Kidney (tissue), 14 donors: ENCODE data around the gene DCAF6. TPM values are rescaled to one million over a fixed set of nuclear protein-coding genes. Genes with fewer than 3 reads are reported as not detected.

ENCODE experiments used
- DNase-seq, 5 donors: peaks; one replicate each; pipeline ENCODE4 v3.0.0-alpha.2; 2013 to 2020
- FAIRE-seq: peaks from 2 replicates; lab custom pipeline; 2012; peaks lifted over from hg19 to GRCh38; lab: Jason Lieb, UNC
- H3K27ac ChIP-seq, 2 donors: one replicate each; pipeline ENCODE4 v1.7.0; 2013; ENCODE audit warnings: low read depth in 2 of 2, low read length in 2 of 2, inconsistent platforms in 1 of 2
- H3K27me3 ChIP-seq: one replicate; pipeline ENCODE4 v1.7.1; 2013; ENCODE audit warnings: low read length, inconsistent platforms; ENCODE audit not compliant: control insufficient read depth, insufficient read depth
- H3K36me3 ChIP-seq, 3 donors: one replicate each; pipeline versions ENCODE4 v1.7.0 to v1.7.1; 2013; ENCODE audit warnings: low read length in 3 of 3, control low read depth in 1 of 3, inconsistent platforms in 1 of 3; ENCODE audit not compliant: insufficient read depth in 3 of 3, control insufficient read depth in 2 of 3
- H3K4me1 ChIP-seq, 3 donors: one replicate each; pipeline versions ENCODE4 v1.7.0 to v1.7.1; 2013; ENCODE audit warnings: low read length in 3 of 3, inconsistent platforms in 1 of 3, low read depth in 1 of 3; ENCODE audit not compliant: control insufficient read depth in 2 of 3, insufficient read depth in 2 of 3
- H3K4me3 ChIP-seq, 3 donors: one replicate each; pipeline versions ENCODE4 v1.7.0 to v1.8.1; 2013; ENCODE audit warnings: low read length in 3 of 3, control low read depth in 1 of 3, inconsistent platforms in 1 of 3
- H3K9ac ChIP-seq, 3 donors: one replicate each; pipeline versions ENCODE4 v1.7.0 to v1.7.1; 2013; ENCODE audit warnings: low read length in 3 of 3, control low read depth in 1 of 3, inconsistent platforms in 1 of 3
- H3K9me3 ChIP-seq, 3 donors: one replicate each; pipeline versions ENCODE4 v1.7.0 to v1.7.1; 2013; ENCODE audit warnings: low read length in 3 of 3, control low read depth in 1 of 3, inconsistent platforms in 1 of 3; ENCODE audit not compliant: control insufficient read depth in 2 of 3, insufficient read depth in 1 of 3
- intact Hi-C: fragments of 100-400 bp; cut with DNase I; formaldehyde crosslinking; loops from one replicate; pipeline ENCODE4 v1.11.1; 2022
- polyA plus RNA-seq: library from polyadenylated mRNA; stranded (reverse); fragments of 350-450 nt; fragmentation: Illumina TruSeq; extraction: RNeasy Lipid Tissue Mini Kit (QIAGEN cat#74804); gene quantifications from one replicate; pipeline ENCODE4 v1.2.3, GENCODE V29; 2014; ENCODE audit warnings: low read depth, low replicate concordance; ENCODE audit not compliant: insufficient read depth
- total RNA-seq: library from RNA; stranded (reverse); fragmentation: NEBNext Ultra II Directional; extraction: Animal tissue kit (Norgen Biotek cat#: 25700); gene quantifications from one replicate; pipeline ENCODE4 v1.2.1, GENCODE V29; 2021
- TF ChIP-seq, protein P1 (sequence below): IDR thresholded peaks from 3 replicates; pipeline ENCODE4 v1.5.1; 2012; ENCODE audit warnings: mild to moderate bottlenecking, moderate library complexity, borderline replicate concordance; ENCODE audit not compliant: insufficient read depth; ENCODE audit errors: extremely low read depth
- donor health status: control.
- donor health status: control.
- donor health status: control.
- donor health status: control.
- donor health status: control.
- donor health status: DM: yes; HTN: yes; CAD: no.
- donor health status: Normal renal cell carcinoma (clear cell type).

The DCAF6 gene
- total and polyA plus RNA-seq, 2 donors from 2014 or later: 30.8 to 58.8 TPM

DNA sequence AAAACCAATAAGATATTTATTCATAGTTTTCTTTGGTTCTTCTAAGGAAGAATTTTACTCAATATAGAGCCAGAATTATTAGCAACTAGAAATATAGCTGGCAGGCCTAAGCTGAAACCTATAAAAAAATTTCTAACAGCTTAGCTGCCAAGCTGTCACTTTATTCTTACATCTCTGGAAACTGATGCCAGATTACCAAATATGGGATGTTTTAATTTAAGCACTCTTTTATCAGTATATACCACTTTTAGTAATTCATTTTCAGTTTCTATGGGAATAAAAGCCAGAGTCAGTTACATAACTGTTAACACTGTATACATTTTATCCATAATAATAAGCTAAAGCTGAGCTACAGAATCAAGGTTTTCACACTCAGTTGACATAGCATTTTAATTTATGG is 69.0 kb downstream of the DCAF6 start:
- intact Hi-C loops: no loop called here
- DNase-seq (no peak), FAIRE-seq (no peak)
- Histone ChIP-seq H3K27me3 (no peaks in the 10 kb centered on the region), H3K4me1 (no peaks in the 10 kb centered on the region), H3K27ac (no peak overlapping the region), H3K4me3 (no peak overlapping the region), H3K9me3 (no peaks in the 10 kb centered on the region), H3K36me3 (peaks cover 0 to 6% (median 6%) of the 10 kb centered on the region in 3 donors), H3K9ac (no peak overlapping the region)
- TF ChIP-seq, protein P1, sequence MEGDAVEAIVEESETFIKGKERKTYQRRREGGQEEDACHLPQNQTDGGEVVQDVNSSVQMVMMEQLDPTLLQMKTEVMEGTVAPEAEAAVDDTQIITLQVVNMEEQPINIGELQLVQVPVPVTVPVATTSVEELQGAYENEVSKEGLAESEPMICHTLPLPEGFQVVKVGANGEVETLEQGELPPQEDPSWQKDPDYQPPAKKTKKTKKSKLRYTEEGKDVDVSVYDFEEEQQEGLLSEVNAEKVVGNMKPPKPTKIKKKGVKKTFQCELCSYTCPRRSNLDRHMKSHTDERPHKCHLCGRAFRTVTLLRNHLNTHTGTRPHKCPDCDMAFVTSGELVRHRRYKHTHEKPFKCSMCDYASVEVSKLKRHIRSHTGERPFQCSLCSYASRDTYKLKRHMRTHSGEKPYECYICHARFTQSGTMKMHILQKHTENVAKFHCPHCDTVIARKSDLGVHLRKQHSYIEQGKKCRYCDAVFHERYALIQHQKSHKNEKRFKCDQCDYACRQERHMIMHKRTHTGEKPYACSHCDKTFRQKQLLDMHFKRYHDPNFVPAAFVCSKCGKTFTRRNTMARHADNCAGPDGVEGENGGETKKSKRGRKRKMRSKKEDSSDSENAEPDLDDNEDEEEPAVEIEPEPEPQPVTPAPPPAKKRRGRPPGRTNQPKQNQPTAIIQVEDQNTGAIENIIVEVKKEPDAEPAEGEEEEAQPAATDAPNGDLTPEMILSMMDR: no peak

DNA sequence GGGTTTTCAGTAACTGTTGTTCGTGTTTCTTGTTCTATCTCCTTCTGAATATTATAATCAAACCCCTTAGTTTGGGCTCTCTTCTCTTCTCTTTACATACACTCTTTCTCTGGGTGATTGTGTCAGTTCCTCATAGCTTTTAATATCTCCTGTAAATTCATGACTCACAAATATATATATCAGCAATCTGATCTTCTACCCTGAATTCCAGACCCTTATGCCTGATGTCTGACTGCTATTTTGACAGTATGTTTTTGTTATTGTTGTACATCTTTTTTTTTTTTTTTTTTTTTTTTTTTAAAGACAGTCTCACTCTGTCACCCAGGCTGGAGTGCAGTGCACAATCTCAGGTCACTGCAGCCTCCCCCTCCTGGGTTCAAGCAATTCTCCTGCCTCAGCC is 71.2 kb downstream of the DCAF6 start:
- H3K27ac ChIP-seq: no peak overlapping the region
- DNase-seq (no peak), FAIRE-seq (no peak)
- H3K9me3 ChIP-seq: no peaks in the 10 kb centered on the region
- TF ChIP-seq, protein P1: no peak
- no peak overlapping the region for H3K4me3 ChIP-seq
- intact Hi-C loops: no loop called here
- peaks cover 0 to 9% (median 6%) of the 10 kb centered on the region in 3 donors for H3K36me3 ChIP-seq
- no peak overlapping the region for H3K9ac ChIP-seq
- no peaks in the 10 kb centered on the region for H3K4me1 ChIP-seq
- H3K27me3 ChIP-seq: no peaks in the 10 kb centered on the region

DNA sequence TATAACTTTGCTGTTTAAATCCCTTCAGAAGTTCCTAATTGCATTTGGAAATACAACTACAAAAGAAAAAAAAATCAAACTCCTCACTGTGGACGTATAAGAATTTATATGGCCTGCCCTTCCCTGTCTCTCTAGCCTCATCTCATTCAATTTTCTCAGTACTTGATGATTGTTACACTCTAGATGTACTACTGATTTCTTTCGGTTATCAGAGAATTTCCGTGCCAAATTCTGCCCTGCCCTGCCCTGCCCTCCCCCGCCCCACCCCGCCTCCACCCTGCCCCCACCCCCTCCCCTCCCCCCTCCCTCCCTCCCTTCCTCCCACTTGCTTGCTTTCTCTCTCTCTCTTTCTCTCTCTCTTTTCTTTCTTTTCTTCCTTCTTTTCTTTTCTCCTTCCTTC is 72.1 kb downstream of the DCAF6 start:
- FAIRE-seq (no peak), DNase-seq (no peak)
- Histone ChIP-seq H3K9ac (no peak overlapping the region), H3K9me3 (no peaks in the 10 kb centered on the region), H3K4me3 (no peak overlapping the region), H3K27me3 (no peaks in the 10 kb centered on the region), H3K27ac (no peak overlapping the region), H3K4me1 (no peaks in the 10 kb centered on the region), H3K36me3 (peaks cover 0 to 9% (median 6%) of the 10 kb centered on the region in 3 donors)
- intact Hi-C loops: no loop called here
- TF ChIP-seq, protein P1: no peak

DNA sequence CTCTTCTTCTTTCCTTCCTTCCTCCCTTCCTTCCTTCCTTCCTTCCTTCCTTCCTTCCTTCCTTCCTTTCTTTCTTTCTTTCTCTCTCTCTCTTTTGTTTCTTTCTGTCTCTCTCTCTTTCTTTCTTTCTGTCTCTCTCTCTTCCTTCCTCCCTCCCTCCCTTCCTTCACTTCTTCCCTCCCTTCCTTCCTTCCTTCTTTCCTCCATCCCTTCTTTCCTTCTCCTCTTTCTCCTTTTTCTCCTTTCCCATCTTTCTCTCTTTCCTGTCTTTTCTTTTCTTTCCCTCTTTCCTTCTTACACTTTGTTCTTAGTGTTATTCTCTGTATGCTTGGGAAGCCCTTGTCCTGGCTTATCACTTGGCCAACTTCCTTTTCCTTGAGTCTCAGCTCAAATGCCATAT is 72.8 kb downstream of the DCAF6 start:
- Histone ChIP-seq H3K36me3 (peaks cover 0 to 9% (median 3%) of the 10 kb centered on the region in 3 donors), H3K4me3 (no peak overlapping the region), H3K4me1 (no peaks in the 10 kb centered on the region), H3K27me3 (no peaks in the 10 kb centered on the region), H3K9me3 (no peaks in the 10 kb centered on the region), H3K27ac (no peak overlapping the region), H3K9ac (no peak overlapping the region)
- FAIRE-seq: no peak
- intact Hi-C loops: no loop called here
- no peak for DNase-seq
- TF ChIP-seq, protein P1: no peak
